GM19328 (cell line): Measurements from ENCODE around the gene DLGAP1.

ENCODE experiments used
- ATAC-seq: cut with Tn5 transposase; IDR thresholded peaks from one replicate; pipeline ENCODE4 v1.9.1; 2021; ENCODE audit warnings: mild to moderate bottlenecking, moderate library complexity; ENCODE audit not compliant: unreplicated experiment

The DLGAP1 gene

DNA sequence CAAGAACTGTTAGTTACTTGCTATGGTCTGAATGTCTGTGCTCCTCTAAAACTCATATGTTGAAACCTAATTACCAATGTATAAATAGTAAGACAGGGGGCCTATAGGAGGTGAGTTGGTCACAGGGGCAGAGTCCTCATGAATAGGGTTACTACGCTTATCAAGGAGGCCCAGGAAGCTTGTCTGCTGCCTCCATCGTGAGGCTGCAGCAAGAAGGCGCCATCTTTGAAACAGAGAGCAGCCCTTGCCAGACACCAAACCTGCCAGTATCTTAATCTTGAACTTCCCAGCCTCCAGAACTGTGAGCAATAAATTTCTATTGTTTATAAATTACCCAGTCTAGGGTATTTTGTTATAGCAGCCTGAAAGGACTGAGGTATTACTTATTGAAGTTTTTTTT is 926.0 kb downstream of the DLGAP1 start:
- ATAC-seq: no peak

DNA sequence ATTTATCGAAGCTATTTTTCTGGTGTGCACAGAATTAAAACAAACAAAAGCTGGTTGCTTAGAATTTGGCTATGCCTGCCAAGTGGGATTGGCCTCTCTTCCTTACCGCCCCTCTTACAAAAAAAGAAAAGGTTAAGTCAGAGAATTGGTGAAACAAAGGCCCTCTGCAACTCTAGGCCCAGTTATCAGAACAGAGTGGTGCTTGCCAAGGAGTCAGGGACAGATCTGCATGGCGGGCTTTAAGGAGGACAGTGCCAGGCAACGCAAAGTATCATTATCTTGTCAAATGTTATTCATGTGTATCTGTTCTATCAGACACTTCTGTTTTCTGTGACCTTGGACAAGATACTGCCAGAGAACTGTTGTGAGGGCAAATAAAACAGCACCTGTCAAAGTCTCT is 926.9 kb downstream of the DLGAP1 start:
- ATAC-seq: no peak

GRCh38 chr18:3526421-3527354 is 928.4 kb downstream of the DLGAP1 start:
- ATAC-seq: no peak

- ATAC-seq: peak; percentile 67
Measured at GRCh38 chr18:3525870-3526420, 929.2 kb downstream of the DLGAP1 start.

DNA sequence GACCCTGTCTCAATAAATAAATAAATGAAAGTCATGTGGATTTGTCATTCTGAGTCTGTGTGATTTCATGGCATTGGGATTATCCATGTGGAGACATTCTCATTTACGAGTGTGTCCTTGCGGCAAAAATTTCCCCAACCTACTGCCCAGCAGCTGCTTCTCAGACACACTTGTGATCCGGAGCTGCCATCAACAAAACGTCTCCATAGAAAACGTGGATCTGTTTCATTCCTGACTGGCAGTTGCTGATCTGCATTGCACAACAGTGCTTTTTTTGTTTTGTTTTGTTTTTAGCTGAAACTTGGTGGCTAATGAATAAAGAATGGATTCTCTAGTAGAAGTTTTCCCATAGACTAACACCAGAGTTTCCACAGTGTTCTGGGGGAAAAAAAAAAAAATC is 930.4 kb downstream of the DLGAP1 start:
- no peak for ATAC-seq

DNA sequence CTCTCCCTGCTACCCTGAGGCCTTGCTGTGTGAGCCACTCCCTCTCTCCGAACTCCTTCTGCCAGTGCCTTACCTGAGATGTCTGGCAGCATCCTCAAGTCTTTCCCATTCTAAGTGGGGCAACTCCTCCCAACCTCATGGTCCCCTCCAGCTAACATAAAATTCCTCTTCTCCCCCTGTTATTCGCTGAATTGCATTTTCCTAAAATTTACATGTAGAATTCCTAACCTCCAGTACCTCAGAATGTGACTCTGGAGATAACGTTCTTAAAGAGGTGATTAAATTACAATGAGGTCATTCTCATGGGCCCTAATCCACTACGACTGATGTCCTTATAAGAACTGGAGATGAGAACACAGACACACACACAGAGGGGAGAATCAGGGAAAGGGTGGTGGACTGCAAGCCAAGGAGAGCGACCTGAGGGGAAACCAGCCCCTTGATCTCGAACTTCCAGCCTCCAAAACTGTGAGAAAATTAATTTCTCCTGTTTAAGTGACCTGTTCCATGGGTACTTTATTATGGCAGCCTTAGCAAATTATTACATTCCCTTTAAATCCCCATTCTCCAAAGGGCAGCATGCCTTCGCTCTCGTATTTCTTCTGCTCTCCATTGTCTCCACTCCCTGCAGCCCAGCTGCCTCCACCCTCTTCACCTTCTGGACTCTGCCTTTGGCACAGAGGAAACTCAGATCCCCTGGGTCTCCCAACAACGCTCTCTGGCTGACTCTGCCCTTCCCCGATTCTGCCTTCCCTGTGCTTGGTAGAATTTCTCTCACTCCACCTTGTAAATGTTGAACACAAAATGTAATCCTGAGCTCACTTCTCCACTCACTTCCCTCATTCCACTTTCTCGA is 934.6 kb downstream of the DLGAP1 start:
- no peak for ATAC-seq

- ATAC-seq: no peak
Measured at GRCh38 chr18:3514312-3515216, 940.5 kb downstream of the DLGAP1 start.

DNA sequence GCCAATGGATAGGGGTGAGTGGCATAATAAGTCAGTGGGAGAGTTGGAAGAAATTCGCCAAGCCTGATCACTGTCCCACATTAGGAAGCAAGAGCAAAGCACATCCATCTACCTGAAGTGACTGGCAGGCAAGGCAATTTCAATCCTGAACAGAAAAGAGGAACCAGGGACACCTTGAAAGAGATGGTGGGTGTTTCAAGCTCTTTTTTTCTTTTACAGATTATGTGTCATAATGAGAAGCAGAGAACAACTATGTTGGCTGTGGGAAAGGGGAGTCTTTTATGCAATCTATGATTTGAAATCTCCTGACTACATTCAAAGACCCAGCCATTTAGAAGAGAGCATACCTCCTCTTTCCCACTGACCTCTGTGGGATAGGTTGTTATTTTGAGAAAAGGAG is 941.6 kb downstream of the DLGAP1 start:
- ATAC-seq: no peak

DNA sequence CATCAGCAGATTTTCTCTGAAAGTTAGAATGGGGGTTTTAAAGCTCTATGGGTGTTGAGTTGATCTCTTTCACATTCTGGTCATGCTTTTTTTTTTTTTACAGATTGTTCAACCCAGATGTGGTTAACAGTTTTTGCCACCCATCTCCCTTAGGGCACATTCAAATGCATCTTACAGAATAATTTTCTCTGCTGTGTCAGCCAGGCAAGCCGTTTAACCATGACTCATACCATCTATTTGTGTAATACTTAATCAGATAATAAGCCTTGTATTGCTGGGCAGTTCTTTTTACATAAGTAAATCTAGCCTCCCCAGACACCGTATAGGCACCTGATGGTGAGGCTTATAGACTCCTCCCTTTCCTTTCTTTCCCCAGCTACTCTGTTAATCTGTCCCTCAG is 943.1 kb downstream of the DLGAP1 start:
- ATAC-seq: no peak

DNA sequence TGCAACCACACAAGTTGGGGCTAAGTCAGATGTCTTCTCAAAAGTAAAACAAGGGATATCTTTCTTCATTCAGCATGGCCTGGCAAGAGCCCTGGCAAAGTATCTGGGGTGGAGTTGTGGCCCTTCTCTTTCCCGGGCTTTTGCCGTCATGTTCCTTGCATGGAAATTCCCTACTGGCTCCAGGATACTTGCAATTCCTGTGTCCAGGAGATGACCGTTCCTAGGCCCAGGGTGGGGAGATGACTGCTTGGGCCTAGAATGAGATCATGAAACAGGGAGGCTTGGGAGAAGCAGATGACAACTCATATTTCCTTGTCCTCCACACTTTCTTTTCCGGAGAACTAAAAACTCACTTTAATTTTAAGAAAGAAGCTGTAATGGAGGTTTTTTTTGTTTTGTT is 944.2 kb downstream of the DLGAP1 start:
- no peak for ATAC-seq

DNA sequence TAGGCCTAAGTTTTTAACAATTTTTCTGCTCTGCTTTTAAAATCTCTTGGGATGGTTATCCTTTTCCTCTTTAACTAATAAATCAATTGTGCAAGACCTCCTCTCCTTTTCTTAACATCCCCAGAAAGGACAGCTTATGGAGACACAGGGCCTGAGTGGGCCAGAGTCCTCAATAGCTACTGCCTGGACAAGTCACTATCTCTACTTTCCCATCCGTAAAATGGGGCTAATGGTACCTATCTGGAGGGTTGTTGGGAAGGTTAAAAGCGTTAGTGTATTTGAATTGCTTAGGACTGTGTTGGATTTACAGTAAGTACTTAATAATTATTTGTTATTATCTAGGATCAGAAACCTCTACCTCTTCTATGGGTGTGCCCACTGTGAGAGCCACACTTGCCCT is 945.1 kb downstream of the DLGAP1 start:
- ATAC-seq: no peak

GRCh38 chr18:3508576-3509549 is 946.2 kb downstream of the DLGAP1 start:
- no peak for ATAC-seq

DNA sequence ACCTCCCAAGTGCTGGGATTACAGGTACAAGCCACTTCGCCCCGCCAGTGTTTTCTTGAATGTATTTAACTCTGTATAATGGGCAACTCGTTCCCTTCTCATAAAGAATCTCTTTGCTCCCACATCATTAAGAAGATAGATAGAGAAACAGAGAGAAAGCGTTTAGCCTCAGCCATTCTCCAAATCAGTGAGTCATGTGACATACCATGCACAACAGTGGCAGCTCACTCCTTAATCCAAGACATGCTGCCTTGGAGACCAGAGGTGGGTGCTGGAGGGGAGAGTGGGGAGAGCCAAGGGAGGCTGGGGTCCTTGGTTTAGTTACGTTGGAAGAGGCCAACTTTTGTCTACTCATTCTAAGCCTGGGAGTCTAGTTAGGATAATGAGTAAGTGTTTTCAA is 950.5 kb downstream of the DLGAP1 start:
- no peak for ATAC-seq

DNA sequence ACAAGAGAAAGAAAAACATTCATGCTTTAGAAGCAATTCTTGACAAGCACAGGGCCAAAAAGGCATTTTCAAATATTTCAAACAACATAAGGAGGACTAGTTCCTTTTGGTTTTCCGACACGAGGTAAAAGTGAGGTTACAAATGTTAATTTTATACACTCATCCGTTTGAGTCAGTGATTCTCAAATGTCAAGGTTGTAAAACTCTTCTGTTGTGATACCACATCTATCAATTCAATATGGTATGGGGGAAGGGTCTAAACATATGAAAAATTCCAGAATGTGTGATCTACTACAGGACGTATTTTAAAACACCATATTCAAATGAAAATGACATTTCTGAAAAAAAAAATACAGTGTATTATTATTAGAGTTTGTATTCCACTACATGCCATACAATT is 952.5 kb downstream of the DLGAP1 start:
- no peak for ATAC-seq

DNA sequence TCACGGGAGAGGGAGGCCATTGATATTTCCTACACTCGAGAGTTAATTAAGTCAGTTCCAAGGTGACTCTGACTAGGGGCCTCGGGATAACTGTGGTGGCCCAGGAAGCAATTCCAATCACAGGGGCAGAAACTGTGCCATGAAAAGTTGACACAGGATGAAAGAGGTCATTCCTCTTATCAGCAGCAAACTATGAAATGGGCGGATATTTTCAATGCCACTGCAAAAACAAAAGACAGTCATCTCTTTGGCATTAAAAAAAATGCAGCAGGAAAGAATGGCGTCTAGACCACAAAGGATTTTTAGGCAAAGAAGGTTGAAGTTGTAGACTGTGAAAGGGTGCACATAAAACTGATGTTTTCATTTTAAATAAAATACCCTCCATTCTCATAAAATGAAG is 955.1 kb downstream of the DLGAP1 start:
- ATAC-seq: no peak

GRCh38 chr18:3499501-3499900 is 955.6 kb downstream of the DLGAP1 start:
- ATAC-seq: no peak

DNA sequence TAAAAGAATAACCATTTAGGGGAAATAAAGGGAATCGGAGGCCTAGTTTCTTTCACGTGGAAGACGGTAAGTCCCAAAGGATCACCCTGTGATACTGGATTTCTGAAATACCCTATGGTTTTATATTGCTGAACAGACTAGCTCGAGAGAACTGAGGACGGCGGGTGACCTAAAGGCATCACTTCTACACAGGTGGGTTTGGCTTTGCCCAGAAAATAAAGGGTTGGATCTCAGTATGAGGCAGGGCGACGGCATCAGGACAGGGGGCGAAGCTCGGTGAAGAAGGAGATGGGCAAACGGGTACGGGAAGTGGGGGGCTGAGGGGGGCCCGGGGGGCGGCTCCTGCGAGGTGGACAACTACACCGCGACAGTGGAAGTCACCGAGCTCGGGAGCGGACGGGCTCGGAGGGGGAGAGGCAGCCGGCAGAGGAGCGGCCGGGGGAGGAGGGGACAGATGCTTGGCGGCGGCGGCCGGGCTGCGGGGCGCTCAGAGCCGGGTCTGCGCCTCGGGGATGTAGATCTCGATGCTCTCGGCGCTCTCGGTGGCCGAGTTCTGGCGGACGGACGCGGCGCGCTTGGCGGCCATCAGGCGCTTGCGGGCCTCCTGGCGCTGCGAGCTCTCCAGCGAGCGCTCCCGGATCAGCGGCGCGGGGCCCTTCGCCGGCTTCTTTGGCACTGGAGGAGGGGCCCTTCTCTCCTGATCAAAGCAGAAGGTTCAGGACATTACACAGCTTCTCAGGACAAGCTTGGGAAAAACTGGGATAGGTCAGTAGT is 956.2 kb downstream of the DLGAP1 start:
- no peak for ATAC-seq

DNA sequence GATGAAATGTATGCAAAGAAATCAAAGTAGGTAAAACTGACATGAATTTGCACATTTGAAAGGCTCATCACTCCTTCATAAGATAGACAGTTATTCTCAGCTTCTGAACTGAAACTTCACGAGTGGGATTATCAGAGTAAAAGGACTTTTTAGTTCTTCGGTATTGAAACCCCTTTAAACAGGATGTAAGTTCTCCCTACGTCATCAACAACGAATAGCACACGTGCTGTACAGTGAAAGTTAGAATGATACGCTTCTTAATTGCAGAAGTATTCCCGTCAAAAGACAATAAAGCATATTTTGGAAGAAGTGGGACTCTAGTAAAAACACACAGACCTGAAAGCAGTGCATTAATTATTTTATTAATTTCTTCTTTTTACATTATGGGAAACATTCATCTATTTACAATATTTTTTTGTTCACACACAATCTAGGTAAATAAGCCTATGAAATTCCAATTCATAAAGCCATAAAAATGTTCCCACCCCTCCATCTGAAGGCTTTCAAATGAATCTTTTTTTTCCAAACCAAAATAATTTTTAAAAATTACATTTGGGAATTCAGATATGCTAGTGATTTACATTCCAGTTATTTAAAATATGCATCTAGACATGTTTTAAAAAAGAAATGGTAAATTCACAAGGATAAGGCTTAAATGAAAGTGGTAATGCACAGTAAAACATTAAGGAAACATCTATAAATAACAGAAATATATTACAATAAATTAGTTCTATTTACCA is 959.2 kb downstream of the DLGAP1 start:
- no peak for ATAC-seq
